Mucosa of rectum (tissue), 2 donors: ENCODE measurements around the gene PAQR4.
A peak's percentile ranks its signal among the peaks of the same experiment; 100 is the strongest.

Experiments
- H3K27ac ChIP-seq, 2 donors: one replicate each; pipeline ENCODE4 v1.7.0; 2013; ENCODE audit warnings: inconsistent platforms in 2 of 2, low read depth in 2 of 2, low read length in 2 of 2
- H3K27me3 ChIP-seq, 2 donors: one replicate each; pipeline ENCODE4 v1.7.0; 2013; ENCODE audit warnings: low read length in 2 of 2; ENCODE audit not compliant: control insufficient read depth in 2 of 2, insufficient read depth in 2 of 2
- H3K36me3 ChIP-seq, 2 donors: one replicate each; pipeline ENCODE4 v1.7.0; 2013; ENCODE audit warnings: low read length in 2 of 2; ENCODE audit not compliant: control insufficient read depth in 2 of 2, insufficient read depth in 2 of 2
- H3K4me1 ChIP-seq, 2 donors: one replicate each; pipeline ENCODE4 v1.7.0; 2013; ENCODE audit warnings: low read length in 2 of 2, mild to moderate bottlenecking in 1 of 2; ENCODE audit not compliant: control insufficient read depth in 2 of 2, insufficient read depth in 2 of 2
- H3K4me3 ChIP-seq, 2 donors: one replicate each; pipeline ENCODE4 v1.7.0; 2013; ENCODE audit warnings: low read length in 2 of 2
- H3K9ac ChIP-seq, 2 donors: one replicate each; pipeline ENCODE4 v1.7.0; 2013; ENCODE audit warnings: low read length in 2 of 2, low read depth in 1 of 2, mild to moderate bottlenecking in 1 of 2
- H3K9me3 ChIP-seq, 2 donors: one replicate each; pipeline ENCODE4 v1.7.0; 2013; ENCODE audit warnings: low read length in 2 of 2; ENCODE audit not compliant: control insufficient read depth in 2 of 2
- donor health status: healthy.
- donor health status: Normal muscosa, but diverticular disease.

The PAQR4 gene

GRCh38 chr16:2987833-2988232 is 18.7 kb downstream of the PAQR4 start:
- Histone ChIP-seq H3K4me1 (peaks cover 13 to 14% of the 10 kb centered on the region in 2 donors), H3K9me3 (no peaks in the 10 kb centered on the region), H3K9ac (no peak overlapping the region), H3K4me3 (no peak overlapping the region), H3K27ac (no peak overlapping the region), H3K27me3 (no peaks in the 10 kb centered on the region), H3K36me3 (no peaks in the 10 kb centered on the region)

DNA sequence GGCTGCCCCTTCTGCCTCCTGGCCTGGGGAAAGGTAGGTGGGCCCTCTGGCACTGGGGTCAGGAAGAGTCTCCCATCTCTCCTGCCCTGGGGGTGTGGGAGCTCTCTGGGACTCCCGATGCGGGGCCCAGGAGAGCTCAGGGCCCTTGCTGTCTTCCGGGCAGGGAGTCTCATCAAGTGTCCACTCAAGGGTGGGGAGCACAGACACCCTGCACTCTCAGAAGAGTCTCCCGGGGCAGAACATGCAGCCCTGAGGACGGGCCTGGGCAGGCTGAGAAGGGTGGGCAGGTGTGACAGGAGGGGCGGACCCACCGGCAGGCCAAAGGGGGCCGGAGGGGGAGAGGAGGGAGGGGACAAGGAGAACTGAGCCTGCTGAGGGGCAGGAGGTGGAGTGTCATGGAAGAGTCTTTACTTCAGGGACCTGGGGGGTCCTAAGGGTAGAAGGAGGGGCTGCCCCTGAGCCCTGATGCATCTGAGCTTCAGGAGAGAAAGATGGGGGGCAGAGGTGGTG is 19.5 kb downstream of the PAQR4 start:
- no peaks in the 10 kb centered on the region for H3K36me3 ChIP-seq
- H3K9ac ChIP-seq: no peak overlapping the region
- no peak overlapping the region for H3K27ac ChIP-seq
- no peaks in the 10 kb centered on the region for H3K27me3 ChIP-seq
- H3K4me3 ChIP-seq: no peak overlapping the region
- no peaks in the 10 kb centered on the region for H3K9me3 ChIP-seq
- H3K4me1 ChIP-seq: peaks cover 13 to 14% of the 10 kb centered on the region in 2 donors

DNA sequence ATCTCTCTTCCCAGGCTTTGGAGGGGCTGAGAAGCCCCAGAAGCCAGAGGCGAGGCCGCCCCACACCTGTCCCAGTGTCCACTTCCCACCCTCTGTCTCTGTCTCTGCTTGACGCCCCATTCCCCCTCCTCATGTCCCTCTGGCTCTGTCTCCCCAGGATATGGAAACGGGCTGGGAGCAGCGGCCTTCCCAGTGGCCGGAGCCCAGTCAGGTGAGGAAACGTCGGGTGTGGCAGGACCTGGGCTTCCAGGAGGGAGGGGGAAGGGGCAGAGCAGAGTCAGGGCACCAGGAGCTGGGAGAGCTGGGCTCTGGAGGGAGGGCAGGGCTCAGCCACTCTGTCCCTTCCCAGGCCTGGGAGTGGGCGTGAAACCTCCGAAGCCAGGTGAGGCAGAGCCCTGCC is 21.7 kb downstream of the PAQR4 start:
- Histone ChIP-seq H3K9ac (no peak overlapping the region), H3K36me3 (no peaks in the 10 kb centered on the region), H3K27ac (peak overlapping the region in 1 of 2 donors; percentile 76), H3K9me3 (no peaks in the 10 kb centered on the region), H3K4me3 (no peak overlapping the region), H3K4me1 (peaks cover 8 to 14% of the 10 kb centered on the region in 2 donors), H3K27me3 (no peaks in the 10 kb centered on the region)

DNA sequence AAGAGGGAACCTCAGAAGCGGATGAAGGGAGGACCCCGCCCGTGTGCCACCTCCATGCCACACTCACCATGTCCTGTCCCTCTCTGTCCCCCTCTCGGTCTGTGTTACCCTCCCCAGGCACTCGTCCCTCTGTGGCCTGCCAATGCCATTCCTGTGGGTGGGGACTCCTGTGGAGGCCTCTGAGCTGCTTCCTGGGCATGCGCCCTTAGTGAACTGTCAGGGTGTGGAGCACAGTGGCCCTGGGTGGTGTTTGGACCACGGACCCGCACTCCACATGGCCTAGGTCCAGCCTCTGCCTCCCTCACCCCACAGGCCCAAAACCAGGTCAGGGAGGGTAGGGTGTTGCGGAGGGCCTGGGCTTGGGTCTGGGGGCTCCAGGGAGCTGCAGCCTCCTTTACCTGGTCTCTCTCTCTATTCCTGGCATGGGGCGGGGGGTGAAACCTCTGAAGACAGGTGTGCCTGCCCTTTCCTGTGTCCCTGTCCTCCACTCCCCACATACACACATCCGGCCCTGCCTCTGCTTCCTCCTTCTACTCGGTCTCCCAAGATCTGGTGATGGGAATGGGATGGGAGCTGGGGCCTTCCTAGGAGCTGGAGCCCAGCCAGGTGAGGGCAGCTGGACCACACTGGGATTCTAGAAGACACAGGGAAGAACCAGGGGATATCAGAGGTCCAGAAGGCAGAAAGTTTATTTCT is 22.6 kb downstream of the PAQR4 start:
- Histone ChIP-seq H3K4me1 (peaks cover 8 to 14% of the 10 kb centered on the region in 2 donors), H3K4me3 (no peak overlapping the region), H3K27me3 (no peaks in the 10 kb centered on the region), H3K27ac (peak overlapping the region in 1 of 2 donors; percentile 76), H3K9ac (no peak overlapping the region), H3K36me3 (no peaks in the 10 kb centered on the region), H3K9me3 (no peaks in the 10 kb centered on the region)

GRCh38 chr16:2992383-2993081 is 23.4 kb downstream of the PAQR4 start:
- Histone ChIP-seq H3K9me3 (no peaks in the 10 kb centered on the region), H3K27ac (peak overlapping the region in 1 of 2 donors; percentile 76), H3K27me3 (no peaks in the 10 kb centered on the region), H3K4me3 (no peak overlapping the region), H3K36me3 (no peaks in the 10 kb centered on the region), H3K9ac (no peak overlapping the region), H3K4me1 (peaks cover 8 to 14% of the 10 kb centered on the region in 2 donors)

DNA sequence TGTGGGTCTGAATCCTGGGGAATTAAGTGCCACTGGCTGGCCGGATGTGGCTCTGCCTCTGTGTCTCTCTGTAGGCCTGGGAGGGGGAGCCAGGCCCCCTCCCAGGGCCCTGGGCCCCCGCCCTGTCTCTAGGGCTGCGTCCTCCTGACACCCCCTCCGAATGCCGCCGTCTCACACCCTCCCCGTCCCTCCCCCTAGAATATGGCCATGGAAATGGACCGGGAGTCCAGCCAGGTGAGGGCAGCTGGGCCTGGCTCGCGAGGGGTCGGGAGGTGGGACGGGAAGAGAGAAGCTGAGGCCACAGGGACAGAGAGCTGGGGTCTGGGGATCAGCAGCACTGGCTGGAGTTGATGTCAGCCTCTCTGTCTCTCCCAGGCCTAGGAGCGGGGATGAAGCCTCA is 27.1 kb downstream of the PAQR4 start:
- H3K4me1 ChIP-seq: peaks cover 4 to 6% of the 10 kb centered on the region in 2 donors
- H3K27me3 ChIP-seq: no peaks in the 10 kb centered on the region
- H3K36me3 ChIP-seq: no peaks in the 10 kb centered on the region
- H3K4me3 ChIP-seq: no peak overlapping the region
- H3K9me3 ChIP-seq: no peaks in the 10 kb centered on the region
- no peak overlapping the region for H3K27ac ChIP-seq
- no peak overlapping the region for H3K9ac ChIP-seq

GRCh38 chr16:2999929-3000328 is 30.8 kb downstream of the PAQR4 start:
- H3K36me3 ChIP-seq: no peaks in the 10 kb centered on the region
- no peak overlapping the region for H3K27ac ChIP-seq
- no peak overlapping the region for H3K9ac ChIP-seq
- H3K27me3 ChIP-seq: no peaks in the 10 kb centered on the region
- no peak overlapping the region for H3K4me3 ChIP-seq
- H3K4me1 ChIP-seq: peaks cover 2 to 3% of the 10 kb centered on the region in 2 donors
- no peaks in the 10 kb centered on the region for H3K9me3 ChIP-seq

GRCh38 chr16:3000540-3000939 is 31.4 kb downstream of the PAQR4 start:
- no peaks in the 10 kb centered on the region for H3K27me3 ChIP-seq
- no peak overlapping the region for H3K27ac ChIP-seq
- no peak overlapping the region for H3K4me3 ChIP-seq
- no peaks in the 10 kb centered on the region for H3K36me3 ChIP-seq
- no peaks in the 10 kb centered on the region for H3K9me3 ChIP-seq
- H3K4me1 ChIP-seq: peaks cover 3% of the 10 kb centered on the region in 2 donors
- no peak overlapping the region for H3K9ac ChIP-seq

GRCh38 chr16:3001316-3001715 is 32.2 kb downstream of the PAQR4 start:
- Histone ChIP-seq H3K27ac (no peak overlapping the region), H3K9ac (no peak overlapping the region), H3K4me3 (no peak overlapping the region), H3K9me3 (no peaks in the 10 kb centered on the region), H3K4me1 (peaks cover 7 to 9% of the 10 kb centered on the region in 2 donors), H3K36me3 (no peaks in the 10 kb centered on the region), H3K27me3 (no peaks in the 10 kb centered on the region)

- Histone ChIP-seq H3K36me3 (no peaks in the 10 kb centered on the region), H3K4me3 (peak overlapping the region in 1 of 2 donors; percentile 48), H3K4me1 (peaks cover 26 to 33% of the 10 kb centered on the region in 2 donors), H3K27ac (no peak overlapping the region), H3K9me3 (no peaks in the 10 kb centered on the region), H3K9ac (no peak overlapping the region), H3K27me3 (peaks cover 0 to 6% of the 10 kb centered on the region in 2 donors)
These were observed 34.6 kb downstream of the PAQR4 start for GRCh38 chr16:3003582-3004270.
